MM.1S (cell line): ENCODE results near the gene SLC7A8.

Source experiments
- DNase-seq: peaks from one replicate; pipeline ENCODE4 v3.0.0-alpha.2; 2015
- H2AFZ ChIP-seq: fragments of 300-600 bp; sonication (generic); 2 replicates; pipeline ENCODE4 v1.6.0; 2016; ENCODE audit warnings: antibody characterized with exemption, low read length
- H3F3A ChIP-seq: fragments of 300-600 bp; sonication (generic); 2 replicates; pipeline ENCODE4 v1.6.1; 2016; ENCODE audit warnings: mild to moderate bottlenecking, antibody characterized with exemption, low read length, moderate library complexity, mixed read lengths; ENCODE audit not compliant: insufficient read depth
- H3K27ac ChIP-seq: fragments of 300-600 bp; sonication (generic); 2 replicates; pipeline ENCODE4 v1.5.1; 2016; ENCODE audit warnings: mild to moderate bottlenecking, low read length
- H3K27me3 ChIP-seq: fragments of 300-600 bp; sonication (generic); replicated peaks from 2 replicates; pipeline ENCODE4 v1.6.0; 2016; ENCODE audit warnings: low read length; ENCODE audit not compliant: insufficient read depth
- H3K36me3 ChIP-seq: fragments of 300-600 bp; sonication (generic); replicated peaks from 2 replicates; pipeline ENCODE4 v1.6.1; 2016; ENCODE audit warnings: mild to moderate bottlenecking, low read length, mixed read lengths; ENCODE audit not compliant: insufficient read depth
- H3K4me1 ChIP-seq: fragments of 300-600 bp; sonication (generic); 2 replicates; pipeline ENCODE4 v1.6.1; 2016; ENCODE audit warnings: low read length, mixed read lengths
- H3K4me2 ChIP-seq: fragments of 300-600 bp; sonication (generic); 2 replicates; pipeline ENCODE4 v1.6.0; 2016; ENCODE audit warnings: low read depth, low read length
- H3K4me3 ChIP-seq: fragments of 300-600 bp; sonication (generic); 2 replicates; pipeline ENCODE4 v1.5.1; 2016; ENCODE audit warnings: low read length, mixed read lengths
- H3K79me2 ChIP-seq: fragments of 300-600 bp; sonication (generic); 2 replicates; pipeline ENCODE4 v1.6.1; 2016; ENCODE audit warnings: mixed run types, low read length, mixed read lengths
- H3K9ac ChIP-seq: fragments of 300-600 bp; sonication (generic); 2 replicates; pipeline ENCODE4 v1.6.1; 2016; ENCODE audit warnings: low read length, mixed read lengths
- H3K9me2 ChIP-seq: fragments of 300-600 bp; sonication (generic); replicated peaks from 2 replicates; pipeline ENCODE4 v1.6.1; 2016; ENCODE audit warnings: mild to moderate bottlenecking, low read length, mixed read lengths; ENCODE audit not compliant: insufficient read depth
- H3K9me3 ChIP-seq: fragments of 300-600 bp; sonication (generic); replicated peaks from 2 replicates; pipeline ENCODE4 v1.6.1; 2016; ENCODE audit warnings: mild to moderate bottlenecking, low read length, mixed read lengths; ENCODE audit not compliant: insufficient read depth
- H4K20me1 ChIP-seq: fragments of 300-600 bp; sonication (generic); 2 replicates; pipeline ENCODE4 v1.6.1; 2016; ENCODE audit warnings: mild to moderate bottlenecking, low read length, moderate library complexity, mixed read lengths; ENCODE audit not compliant: insufficient read depth
- EZH2 ChIP-seq: fragments of 300-600 bp; sonication (generic); optimal IDR thresholded peaks from 2 replicates; pipeline ENCODE3; 2017; ENCODE audit warnings: low read depth, mild to moderate bottlenecking, antibody characterized with exemption, low read length, mixed read lengths
- EZH2phosphoT487 ChIP-seq: fragments of 300-600 bp; sonication (generic); IDR thresholded peaks from 2 replicates; pipeline ENCODE4 v1.6.1; 2018; ENCODE audit warnings: antibody characterized with exemption, low read length
- TF ChIP-seq, protein P1 (sequence below): fragments of 300-600 bp; sonication (generic); IDR thresholded peaks from 2 replicates; pipeline ENCODE4 v1.5.1; 2016; ENCODE audit warnings: antibody characterized with exemption, low read length, mixed read lengths

SLC7A8 gene

DNA sequence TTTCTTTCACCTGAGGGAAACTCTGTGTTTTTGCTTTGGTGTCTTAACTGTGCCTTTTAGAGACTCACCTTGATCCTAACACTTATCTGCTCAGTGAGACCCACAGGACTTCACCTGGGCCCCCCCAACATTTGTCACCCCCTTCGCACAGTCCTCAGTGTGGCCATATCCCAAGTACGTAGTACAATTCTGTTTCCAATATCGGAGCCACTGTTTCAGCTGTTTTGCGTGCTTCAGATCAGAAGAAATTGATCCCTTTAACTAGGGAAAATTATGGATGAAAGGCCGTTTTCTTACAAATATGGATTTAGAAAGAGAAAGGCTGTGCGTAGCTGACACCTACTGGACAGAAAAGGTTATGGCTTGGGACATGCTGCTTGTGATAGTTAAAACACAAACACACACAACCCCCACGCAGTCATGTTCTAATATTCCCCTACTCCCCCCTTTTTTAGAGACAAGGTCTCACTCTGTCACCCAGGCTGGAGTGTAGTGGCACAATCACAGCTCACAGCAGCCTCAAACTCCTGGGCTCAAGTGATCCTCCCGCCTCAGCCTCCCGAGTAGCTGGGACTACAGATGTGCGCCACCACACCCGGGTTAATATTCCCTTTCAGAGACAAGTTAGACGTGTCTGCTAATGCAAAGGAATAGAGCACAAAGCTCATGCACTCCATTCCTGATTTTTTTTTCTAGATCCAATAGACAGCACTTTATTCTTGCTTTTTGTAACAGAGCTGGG is 3.6 kb upstream of the SLC7A8 start:
- no peaks in the 10 kb centered on the region for H3K9me3 ChIP-seq
- H3K4me1 ChIP-seq, result no peaks in the 10 kb centered on the region
- TF ChIP-seq EZH2phosphoT487, result no peak
- TF ChIP-seq, protein P1, sequence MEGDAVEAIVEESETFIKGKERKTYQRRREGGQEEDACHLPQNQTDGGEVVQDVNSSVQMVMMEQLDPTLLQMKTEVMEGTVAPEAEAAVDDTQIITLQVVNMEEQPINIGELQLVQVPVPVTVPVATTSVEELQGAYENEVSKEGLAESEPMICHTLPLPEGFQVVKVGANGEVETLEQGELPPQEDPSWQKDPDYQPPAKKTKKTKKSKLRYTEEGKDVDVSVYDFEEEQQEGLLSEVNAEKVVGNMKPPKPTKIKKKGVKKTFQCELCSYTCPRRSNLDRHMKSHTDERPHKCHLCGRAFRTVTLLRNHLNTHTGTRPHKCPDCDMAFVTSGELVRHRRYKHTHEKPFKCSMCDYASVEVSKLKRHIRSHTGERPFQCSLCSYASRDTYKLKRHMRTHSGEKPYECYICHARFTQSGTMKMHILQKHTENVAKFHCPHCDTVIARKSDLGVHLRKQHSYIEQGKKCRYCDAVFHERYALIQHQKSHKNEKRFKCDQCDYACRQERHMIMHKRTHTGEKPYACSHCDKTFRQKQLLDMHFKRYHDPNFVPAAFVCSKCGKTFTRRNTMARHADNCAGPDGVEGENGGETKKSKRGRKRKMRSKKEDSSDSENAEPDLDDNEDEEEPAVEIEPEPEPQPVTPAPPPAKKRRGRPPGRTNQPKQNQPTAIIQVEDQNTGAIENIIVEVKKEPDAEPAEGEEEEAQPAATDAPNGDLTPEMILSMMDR, result peak; percentile 59
- H3K79me2 ChIP-seq, result no peaks in the 10 kb centered on the region
- H3K36me3 ChIP-seq, result no peaks in the 10 kb centered on the region
- peak; percentile 32 for DNase-seq
- H4K20me1 ChIP-seq, result no peaks in the 10 kb centered on the region
- H2AFZ ChIP-seq, result no peak overlapping the region
- H3K27me3 ChIP-seq, result no peaks in the 10 kb centered on the region
- H3K4me3 ChIP-seq, result no peak overlapping the region
- H3F3A ChIP-seq, result no peaks in the 10 kb centered on the region
- H3K27ac ChIP-seq, result no peak overlapping the region
- H3K4me2 ChIP-seq, result no peak overlapping the region
- H3K9me2 ChIP-seq, result no peaks in the 10 kb centered on the region
- no peak overlapping the region for H3K9ac ChIP-seq

- no peaks in the 10 kb centered on the region for H3K36me3 ChIP-seq
- H3K9ac ChIP-seq, result no peak overlapping the region
- no peak overlapping the region for H3K4me2 ChIP-seq
- no peak overlapping the region for H2AFZ ChIP-seq
- TF ChIP-seq, protein P1, result no peak
- TF ChIP-seq EZH2 (no peak), EZH2phosphoT487 (no peak)
- H3K9me2 ChIP-seq, result no peaks in the 10 kb centered on the region
- no peaks in the 10 kb centered on the region for H3K9me3 ChIP-seq
- no peaks in the 10 kb centered on the region for H4K20me1 ChIP-seq
- H3K4me3 ChIP-seq, result no peak overlapping the region
- no peaks in the 10 kb centered on the region for H3K27me3 ChIP-seq
- DNase-seq, result no peak
- no peaks in the 10 kb centered on the region for H3F3A ChIP-seq
- no peaks in the 10 kb centered on the region for H3K4me1 ChIP-seq
- H3K79me2 ChIP-seq, result no peaks in the 10 kb centered on the region
- H3K27ac ChIP-seq, result no peak overlapping the region
Measured at GRCh38 chr14:23185063-23185462, 1.6 kb upstream of the SLC7A8 start.

DNA sequence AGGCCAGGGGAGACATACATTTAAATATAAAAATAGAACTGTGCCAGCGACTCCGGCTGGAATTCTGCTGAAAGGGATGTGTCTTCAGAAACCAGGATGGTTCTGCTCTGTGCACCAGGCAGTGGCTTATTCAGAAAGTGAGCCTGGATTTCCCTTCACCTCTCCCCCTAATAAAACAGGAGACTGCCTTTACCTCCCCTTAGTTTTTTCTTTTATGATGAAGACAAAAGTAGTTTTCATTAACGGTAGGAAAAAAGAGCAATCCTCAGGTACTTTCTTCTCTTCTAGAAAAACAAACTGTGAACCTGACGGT is 346 bp downstream of the SLC7A8 start:
- Histone ChIP-seq H3K4me2 (peak overlapping the region; percentile 75), H3K27ac (no peak overlapping the region), H3K27me3 (no peaks in the 10 kb centered on the region), H3K4me3 (peak overlapping the region; percentile 58), H3F3A (no peaks in the 10 kb centered on the region), H2AFZ (peak overlapping the region; percentile 1; the same call in 1 of the 2 replicates), H3K9ac (no peak overlapping the region), H3K36me3 (no peaks in the 10 kb centered on the region), H4K20me1 (no peaks in the 10 kb centered on the region), H3K4me1 (no peaks in the 10 kb centered on the region), H3K79me2 (no peaks in the 10 kb centered on the region), H3K9me3 (no peaks in the 10 kb centered on the region), H3K9me2 (no peaks in the 10 kb centered on the region)
- no peak for TF ChIP-seq EZH2phosphoT487
- TF ChIP-seq, protein P1, result no peak
- TF ChIP-seq EZH2, result no peak
- no peak for DNase-seq
